ENCODE measurements around the gene ZNF79.

ZNF79 gene

GRCh38 chr9:127451858-127452656 is 27.9 kb downstream of the ZNF79 start:
- TF ChIP-seq CTCF (IDR thresholded peaks at IDR 0.05; ENCODE audit: insufficient read depth, low read depth, low read length, missing control alignments) = no peak
- H3K4me3 ChIP-seq (ENCODE audit: low read depth, low read length) = peak overlapping the region; percentile 94
- peak; percentile 80 for DNase-seq (ENCODE audit: low read depth)

GRCh38 chr9:127452691-127453090 is 28.5 kb downstream of the ZNF79 start:
- TF ChIP-seq CTCF (IDR thresholded peaks at IDR 0.05; ENCODE audit: insufficient read depth, low read depth, low read length, missing control alignments) = no peak
- no peak for DNase-seq (ENCODE audit: low read depth)
- peak overlapping the region; percentile 94 for H3K4me3 ChIP-seq (ENCODE audit: low read depth, low read length)

GRCh38 chr9:127455324-127455992 is 31.3 kb downstream of the ZNF79 start:
- peak; percentile 38 for TF ChIP-seq CTCF (IDR thresholded peaks at IDR 0.05; ENCODE audit: insufficient read depth, low read depth, low read length, missing control alignments)
- DNase-seq (ENCODE audit: low read depth) = peak; percentile 30
- no peak overlapping the region for H3K4me3 ChIP-seq (ENCODE audit: low read depth, low read length)

GRCh38 chr9:127457191-127457878 is 33.2 kb downstream of the ZNF79 start:
- no peak overlapping the region for H3K4me3 ChIP-seq (ENCODE audit: low read depth, low read length)
- DNase-seq (ENCODE audit: low read depth) = no peak
- no peak for TF ChIP-seq CTCF (IDR thresholded peaks at IDR 0.05; ENCODE audit: insufficient read depth, low read depth, low read length, missing control alignments)

- no peak overlapping the region for H3K4me3 ChIP-seq (ENCODE audit: low read depth, low read length)
- no peak for DNase-seq (ENCODE audit: low read depth)
- no peak for TF ChIP-seq CTCF (IDR thresholded peaks at IDR 0.05; ENCODE audit: insufficient read depth, low read depth, low read length, missing control alignments)
These were observed 34.7 kb downstream of the ZNF79 start for GRCh38 chr9:127458921-127459320.

GRCh38 chr9:127463382-127463781 is 39.2 kb downstream of the ZNF79 start:
- TF ChIP-seq CTCF (IDR thresholded peaks at IDR 0.05; ENCODE audit: insufficient read depth, low read depth, low read length, missing control alignments) = no peak
- DNase-seq (ENCODE audit: low read depth) = no peak

More at GRCh38 chr9:127463382-127463781, 39.2 kb downstream of the ZNF79 start:
- no peak overlapping the region for H3K4me3 ChIP-seq (ENCODE audit: low read depth, low read length)

Data from GM12865 (cell line).